ENCODE measurements around the gene NARF. TPM values are rescaled to one million over a fixed set of nuclear protein-coding genes. Genes with fewer than 3 reads are reported as not detected.

The NARF gene
- polyA plus RNA-seq, 4 donors: 73.4 to 77.4 (median 74.8) TPM

DNA sequence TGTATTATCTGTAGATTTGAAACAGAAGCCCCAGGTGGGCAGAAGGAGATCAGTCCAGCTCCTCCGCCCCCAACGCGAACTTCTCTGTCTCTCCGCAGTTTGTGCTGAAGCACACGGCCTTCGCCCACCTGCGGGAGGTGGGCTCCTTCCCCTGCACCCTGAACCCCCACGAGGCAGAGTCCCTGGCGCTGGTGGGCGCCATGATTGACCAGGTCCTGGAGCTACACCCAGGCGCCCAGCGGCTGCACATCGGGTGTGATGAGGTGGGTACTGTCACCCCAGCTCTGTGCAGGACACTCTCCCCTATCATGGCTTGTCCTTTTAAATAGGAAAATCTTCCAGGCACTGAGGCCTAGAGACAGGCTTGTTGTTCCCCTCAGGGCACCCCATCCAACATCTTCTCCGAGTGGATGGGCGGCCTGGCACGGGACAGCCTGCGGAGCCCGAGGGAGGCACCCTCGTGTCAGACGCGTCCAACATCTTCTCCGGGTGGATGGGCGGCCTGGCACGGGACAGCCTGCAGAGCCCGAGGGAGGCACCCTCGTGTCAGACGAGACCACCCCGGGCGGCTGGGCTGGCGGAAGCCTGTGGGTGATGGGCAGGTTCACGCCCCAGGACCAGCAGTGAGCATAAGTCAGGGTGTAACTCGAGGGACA is 24.9 kb upstream of the NARF start:
- no peak for DNase-seq (ENCODE audit: low read depth in 4 of 4, low spot score in 3 of 4)

DNA sequence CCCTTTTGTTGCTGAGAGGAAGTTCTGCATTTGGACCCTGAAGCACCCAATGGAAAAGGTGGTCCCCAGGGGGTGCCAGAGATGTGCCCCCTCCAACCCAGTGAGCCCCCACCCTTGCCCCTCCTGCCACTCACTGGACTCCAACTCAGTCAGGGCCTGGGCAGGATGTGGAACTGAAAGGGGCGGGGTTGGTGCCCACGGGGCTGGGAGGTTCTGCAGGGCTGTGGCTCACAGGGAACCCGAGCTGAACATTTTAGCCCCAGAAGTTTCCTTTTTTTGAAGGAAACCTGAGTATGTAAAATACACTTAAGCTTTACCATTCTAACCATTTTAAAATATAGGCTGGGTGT is 24.4 kb upstream of the NARF start:
- DNase-seq (ENCODE audit: low read depth in 4 of 4, low spot score in 3 of 4): no peak

DNA sequence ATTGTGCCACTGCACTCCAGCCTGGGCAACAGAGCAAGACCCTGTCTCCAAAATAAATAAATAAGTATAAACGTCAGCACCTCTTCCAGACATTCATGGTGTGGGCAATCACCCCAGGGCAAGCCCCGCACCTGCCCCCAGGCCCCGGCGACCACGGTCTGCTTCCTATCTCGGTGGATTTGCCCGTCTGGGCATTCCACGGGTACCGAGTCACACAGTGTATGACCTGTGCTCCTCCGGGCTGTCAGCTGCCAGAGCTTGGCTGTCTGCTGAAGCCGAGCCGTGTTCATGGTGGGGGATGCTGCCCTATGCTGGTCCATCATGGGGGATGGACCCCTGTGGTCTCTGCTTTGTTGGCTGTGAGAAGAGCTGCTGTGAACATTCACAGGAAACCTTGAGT is 23.4 kb upstream of the NARF start:
- DNase-seq (ENCODE audit: low read depth in 4 of 4, low spot score in 3 of 4): no peak

DNA sequence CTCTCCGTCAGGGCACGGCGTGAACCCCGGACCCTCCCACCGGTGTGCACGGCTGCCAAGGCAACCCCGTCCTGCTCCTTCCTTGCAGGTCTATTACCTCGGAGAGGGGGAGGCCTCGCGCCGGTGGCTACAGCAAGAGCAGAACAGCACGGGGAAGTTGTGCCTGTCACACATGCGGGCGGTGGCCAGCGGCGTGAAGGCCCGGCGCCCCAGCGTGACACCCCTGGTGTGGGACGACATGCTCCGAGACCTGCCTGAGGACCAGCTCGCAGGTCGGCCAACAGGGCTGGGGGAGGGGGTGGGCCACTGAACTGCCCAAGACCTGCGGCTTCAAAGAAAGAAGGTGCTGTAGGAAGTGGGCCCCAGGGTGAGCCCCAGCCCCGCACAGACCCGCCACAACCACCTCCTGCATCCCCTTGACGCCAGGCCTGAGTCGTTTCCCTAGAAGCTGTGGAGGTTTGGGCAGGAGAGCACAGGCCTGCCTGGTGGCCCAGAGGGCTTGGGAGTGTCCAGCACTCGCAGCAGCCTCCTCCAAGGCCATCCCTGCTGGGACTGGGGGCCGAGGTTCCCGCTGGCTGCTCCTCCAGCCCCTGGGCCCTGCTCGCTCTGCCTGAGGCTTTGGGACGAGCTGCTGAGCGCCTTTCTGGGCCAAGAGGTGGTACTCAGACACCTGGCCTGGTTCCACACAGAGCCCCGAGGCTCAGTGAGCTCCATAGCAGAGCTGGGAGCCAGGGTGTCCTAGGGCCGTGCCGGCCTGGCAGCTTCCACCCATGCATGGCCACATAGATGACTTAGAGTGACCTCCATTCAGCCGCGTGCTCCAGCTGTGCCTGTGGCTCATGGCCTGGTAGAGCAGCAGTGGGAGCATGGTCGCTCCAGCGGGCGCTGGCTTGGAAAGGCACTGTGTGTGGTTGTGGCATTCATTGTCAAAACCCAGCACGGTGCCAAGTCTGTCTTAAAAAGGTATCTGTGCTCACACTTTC is 22.6 kb upstream of the NARF start:
- DNase-seq (ENCODE audit: low read depth in 4 of 4, low spot score in 3 of 4): no peak

DNA sequence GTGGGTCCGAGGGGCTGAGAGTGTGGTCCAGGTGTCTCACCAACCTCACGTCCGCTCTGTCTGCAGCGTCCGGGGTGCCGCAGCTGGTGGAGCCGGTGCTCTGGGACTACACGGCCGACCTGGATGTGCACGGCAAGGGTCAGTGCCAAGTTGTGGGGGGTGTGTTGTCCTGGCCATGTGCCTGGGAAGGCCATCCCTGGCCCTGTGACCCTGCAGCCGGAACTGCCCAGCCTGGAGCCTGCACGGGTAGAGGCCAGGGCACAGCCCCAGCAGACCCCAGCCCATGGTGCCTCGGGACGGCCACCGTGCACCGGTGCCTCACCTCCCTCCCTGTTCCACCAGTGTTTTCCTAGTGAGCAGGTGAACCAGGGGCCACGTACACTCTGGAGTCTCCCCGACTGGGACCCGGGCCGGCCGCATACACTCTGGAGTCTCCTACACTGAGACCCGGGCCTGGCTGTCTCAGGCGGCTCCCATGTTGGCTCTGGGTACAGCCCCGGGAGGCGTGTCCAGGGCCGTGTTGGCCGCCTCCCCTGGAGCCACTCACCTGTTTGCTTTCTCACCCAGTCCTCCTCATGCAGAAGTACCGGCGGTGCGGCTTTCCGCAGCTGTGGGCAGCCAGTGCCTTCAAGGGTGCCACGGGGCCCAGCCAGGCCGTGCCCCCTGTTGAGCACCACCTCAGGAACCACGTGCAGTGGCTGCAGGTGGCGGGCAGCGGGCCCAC is 21.8 kb upstream of the NARF start:
- no peak for DNase-seq (ENCODE audit: low read depth in 4 of 4, low spot score in 3 of 4)

DNA sequence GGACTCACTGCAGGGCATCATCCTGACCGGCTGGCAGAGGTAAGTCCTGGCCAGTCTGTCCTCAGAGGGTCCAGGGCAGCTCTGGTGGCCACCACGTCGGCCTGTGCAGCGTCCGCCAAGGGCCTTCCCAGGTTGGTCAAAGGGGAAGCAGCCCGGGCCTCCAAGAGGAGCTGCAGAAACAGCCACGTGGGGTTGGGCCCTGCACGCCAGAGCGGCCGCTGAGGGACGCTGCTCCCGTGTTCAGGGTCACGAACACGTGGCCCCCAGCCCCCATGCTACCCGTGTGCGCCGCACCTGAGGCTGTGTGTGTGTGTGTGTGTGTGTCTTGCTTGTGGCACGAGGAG is 21.2 kb upstream of the NARF start:
- no peak for DNase-seq (ENCODE audit: low read depth in 4 of 4, low spot score in 3 of 4)

DNA sequence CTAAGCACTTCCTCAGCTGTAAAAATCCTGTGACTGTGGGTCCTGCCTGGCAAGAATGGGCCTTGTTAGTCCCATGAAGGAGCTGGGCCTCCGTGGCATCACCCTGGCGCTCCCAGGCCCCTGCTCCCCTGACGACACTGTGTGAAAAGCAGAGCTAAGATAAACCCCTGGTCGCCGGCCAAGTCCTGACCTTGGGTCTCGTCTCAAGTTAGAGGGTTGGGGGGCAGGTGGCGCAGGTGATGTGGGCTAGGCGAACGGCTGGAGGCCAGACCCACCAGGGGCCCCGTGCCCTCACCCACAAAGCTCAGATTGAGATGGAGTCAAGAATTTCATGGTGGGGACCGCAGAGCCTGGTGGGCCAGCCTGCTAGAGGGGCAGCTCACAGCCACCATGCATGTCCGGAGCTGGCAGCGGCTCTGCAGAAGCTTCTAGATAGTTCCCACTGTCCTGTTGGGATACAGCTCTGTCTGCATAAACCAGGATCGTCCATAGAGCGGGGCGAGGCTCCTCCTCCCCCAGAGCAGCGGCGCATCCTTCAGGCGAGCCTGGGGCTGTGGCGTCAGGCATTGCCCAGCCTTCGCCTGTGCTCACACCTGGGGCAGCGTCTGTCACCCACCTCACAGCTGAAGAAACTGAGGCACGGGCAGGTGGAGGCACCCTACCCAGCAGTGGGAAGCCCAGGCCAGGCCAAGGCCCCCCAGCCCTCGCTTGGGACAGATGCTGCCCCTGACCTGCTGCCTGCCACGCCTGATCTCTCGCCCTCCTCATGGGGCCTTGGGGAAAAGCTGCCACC is 19.9 kb upstream of the NARF start:
- DNase-seq (ENCODE audit: low read depth in 4 of 4, low spot score in 3 of 4): no peak

DNA sequence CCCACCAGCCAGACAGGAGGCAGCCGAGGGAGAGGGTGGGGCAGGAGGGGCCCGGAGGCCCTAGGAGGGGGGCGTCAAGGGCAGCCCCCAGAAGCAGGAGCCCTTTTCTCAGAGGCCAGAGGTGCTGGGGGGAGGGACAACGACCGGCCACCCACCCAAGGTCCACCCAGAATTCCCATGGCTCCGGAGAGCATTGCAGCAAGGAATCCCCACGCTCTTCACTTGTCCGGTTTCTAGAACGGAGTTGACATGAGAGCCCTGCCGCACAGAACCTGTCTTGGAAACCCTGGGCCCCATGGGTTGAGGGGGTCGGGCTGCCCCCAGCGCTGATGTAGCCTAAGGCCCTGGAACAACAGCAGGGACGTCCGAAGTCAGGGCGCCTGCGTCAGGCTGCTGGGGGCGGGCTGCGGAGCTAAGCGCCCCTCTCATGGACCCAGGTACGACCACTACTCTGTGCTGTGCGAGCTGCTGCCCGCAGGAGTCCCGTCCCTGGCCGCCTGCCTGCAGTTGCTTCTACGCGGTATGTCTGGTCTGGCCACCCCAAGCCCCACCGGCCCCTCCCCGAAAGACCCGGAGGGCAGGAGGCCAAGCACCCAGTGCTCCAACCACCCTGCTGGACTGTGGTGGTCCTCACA is 19.2 kb upstream of the NARF start:
- DNase-seq (ENCODE audit: low read depth in 4 of 4, low spot score in 3 of 4): no peak

DNA sequence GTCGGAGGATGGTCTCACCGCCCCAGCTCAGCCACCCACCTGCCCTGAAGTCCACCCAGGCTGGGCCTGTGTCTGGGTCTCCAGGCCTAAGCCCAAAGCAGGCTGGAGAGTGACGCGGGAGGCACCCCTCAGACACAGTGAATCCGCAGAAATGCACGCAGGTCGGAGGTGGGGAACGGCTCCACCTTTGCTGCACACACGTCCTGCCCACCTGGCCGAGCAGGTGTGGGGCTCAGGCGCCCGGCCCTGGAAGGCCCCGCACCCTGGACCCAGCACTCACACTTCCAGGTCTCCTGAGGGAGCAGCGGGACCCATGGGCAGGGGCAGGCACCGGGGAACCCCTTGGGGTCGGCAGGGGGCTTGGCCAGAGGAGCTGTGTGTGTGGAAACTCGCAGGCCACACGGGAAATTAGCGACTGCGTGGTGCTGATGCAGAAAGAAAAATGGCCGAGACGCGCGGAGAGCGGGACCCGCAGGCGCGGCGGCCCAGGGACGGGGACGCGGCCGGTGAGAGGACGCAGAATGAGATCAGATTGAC is 18.6 kb upstream of the NARF start:
- no peak for DNase-seq (ENCODE audit: low read depth in 4 of 4, low spot score in 3 of 4)

DNA sequence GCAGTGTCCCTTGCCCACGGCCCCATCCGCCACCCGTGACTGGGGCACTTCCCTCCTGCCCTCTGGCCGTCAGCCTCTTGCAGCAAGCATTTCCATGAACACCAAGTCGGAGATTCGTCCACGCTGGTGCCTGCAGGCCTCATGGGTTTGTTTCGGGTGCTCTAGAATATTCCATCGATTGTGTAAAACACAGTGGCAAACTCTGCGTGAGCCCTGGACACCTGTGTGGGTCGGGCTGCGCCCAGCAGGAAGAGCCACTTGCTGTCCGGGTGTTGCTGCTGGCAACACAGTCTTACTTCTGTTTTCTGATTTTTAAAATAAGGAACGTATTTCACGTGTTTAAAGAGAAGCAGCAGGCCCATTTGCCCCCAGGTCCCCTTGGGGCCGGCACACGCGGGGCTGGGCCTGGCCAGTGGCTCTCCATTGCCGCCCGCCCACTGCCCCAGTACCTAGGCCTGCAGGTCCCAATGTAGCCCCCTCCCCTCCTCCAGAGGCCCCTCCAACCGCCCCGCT is 18.0 kb upstream of the NARF start:
- DNase-seq (ENCODE audit: low read depth in 4 of 4, low spot score in 3 of 4): no peak

DNA sequence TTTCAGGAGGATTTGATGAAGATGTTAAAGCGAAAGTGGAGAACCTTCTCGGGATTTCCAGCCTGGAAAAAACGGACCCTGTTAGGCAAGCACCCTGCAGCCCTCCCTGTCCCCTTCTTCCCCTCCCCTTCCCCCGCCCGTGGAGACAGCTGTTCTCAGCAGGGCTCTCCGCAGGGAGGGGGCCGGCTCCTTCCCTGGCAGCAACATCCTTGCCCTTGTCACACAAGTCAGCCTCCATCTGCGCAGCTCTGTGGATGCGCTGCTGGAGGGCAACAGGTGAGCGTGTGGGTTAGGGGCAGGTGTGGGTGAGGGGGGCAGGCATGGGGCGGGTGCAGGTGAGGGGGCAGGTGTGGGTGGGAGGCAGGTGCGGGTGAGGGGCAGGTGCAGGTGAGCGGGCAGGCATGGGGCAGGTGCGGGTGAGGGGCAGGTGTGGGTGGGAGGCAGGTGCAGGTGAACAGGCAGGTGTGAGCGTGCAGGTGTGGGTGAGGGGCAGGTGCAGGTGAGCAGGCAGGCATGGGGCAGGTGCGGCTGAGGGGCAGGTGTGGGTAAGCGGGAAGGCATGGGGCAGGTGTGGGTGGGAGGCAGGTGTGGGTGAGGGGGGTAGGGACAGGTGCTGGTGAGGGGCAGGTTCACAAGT is 17.4 kb upstream of the NARF start:
- no peak for DNase-seq (ENCODE audit: low read depth in 4 of 4, low spot score in 3 of 4)

DNA sequence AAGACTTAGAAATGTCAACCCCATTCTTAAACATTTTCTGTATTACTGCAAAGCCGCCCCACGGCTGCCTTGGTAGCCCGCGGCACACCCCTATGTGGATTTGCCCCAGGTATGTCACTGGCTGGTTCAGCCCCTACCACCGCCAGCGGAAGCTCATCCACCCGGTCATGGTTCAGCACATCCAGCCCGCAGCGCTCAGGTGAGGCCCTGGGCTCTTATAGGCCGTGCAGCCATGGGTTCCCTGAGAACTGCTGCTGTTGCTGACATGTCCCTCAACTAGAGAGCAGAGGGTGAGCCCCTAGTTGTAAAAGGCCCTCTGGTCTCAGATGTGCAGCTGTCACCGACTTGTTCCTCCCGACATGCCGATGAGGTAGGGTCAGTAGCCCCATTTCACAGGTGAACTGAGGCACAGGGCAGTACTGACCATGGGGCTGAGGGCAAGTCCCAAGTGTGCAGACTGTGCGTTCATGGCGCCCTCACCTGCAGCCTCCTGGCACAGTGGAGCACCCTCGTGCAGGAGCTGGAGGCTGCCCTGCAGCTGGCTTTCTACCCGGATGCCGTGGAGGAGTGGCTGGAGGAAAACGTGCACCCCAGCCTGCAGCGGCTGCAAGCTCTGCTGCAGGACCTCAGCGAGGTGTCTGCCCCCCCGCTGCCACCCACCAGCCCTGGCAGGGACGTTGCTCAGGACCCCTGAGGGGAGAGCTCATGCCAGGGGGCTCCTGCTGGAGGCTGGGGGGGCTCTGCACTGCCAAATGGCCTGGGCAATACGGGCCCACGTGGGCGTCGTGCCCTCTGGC is 16.7 kb upstream of the NARF start:
- DNase-seq (ENCODE audit: low read depth in 4 of 4, low spot score in 3 of 4): no peak

DNA sequence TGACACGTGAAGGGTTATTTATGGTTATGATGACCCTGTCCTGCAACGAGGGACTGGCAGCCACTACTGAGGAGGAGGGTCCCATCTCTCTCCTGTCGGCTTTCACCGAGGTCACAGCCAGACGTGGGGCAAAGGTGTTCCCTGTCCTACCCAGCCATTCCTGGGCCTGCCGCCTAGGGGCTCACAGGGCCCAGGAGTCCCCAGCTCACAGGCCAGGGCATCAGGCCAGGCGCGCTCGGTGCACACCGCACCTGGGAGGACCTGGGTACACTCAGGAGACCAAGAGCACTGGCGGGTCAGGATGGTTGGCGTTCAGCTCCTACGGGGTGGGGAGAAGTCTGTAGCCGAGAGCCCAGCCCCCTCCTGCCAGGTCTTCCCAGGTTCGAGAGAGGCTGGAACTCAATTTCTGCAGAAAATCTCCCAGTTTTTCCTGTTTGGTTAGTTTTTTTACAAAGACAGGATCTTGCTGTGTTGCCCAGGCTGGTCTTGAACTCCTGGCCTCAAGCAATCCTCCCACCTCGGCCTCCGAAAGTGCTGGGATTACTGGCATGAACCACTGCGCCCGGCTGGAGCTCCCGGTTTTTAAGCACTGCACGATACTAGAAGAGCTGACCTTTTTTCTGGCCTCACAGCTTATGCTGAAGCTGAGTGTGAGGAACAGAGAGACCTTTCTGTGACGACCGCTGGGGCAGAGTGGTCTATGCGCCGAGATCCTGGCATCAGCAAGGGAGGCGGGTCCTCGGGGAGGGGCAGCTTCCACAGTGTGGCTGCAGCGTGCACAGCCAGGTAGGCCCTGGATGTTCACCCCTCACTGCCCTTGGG is 15.7 kb upstream of the NARF start:
- no peak for DNase-seq (ENCODE audit: low read depth in 4 of 4, low spot score in 3 of 4)

DNA sequence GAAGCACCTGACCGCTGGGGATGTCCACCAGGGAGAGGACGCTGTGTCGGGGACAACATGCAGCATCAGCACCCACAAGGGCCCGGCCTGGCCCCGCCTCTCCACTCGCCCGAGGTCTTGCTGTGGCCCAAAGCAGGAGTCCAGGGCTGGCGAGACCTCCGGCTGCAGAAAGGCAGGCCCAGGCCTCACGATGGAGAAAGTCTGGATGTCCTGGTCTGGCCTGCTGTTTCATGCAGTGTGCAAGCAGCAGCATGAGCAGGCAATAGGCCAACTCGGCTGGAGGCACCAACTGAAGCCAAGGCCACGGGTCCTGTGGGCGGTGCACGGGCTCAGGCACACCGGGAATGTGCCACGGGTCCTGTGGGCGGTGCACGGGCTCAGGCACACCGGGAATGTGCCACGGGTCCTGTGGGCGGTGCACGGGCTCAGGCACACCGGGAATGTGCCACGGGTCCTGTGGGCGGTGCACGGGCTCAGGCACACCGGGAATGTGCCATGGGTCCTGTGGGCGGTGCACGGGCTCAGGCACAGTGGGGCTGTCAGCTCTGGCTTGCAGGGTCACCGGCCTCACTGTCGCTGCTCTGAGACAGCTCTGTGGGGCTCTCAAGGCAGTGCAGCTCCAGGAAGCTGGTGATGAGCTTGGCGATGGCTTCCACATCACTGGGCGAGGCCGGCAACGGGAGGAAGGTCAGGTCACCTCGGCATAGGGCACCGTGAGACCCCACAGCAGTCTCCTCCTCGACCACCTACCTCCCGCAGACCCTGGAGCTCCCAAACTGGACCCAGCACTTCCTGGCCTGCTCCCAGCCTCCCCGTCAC is 14.9 kb upstream of the NARF start:
- no peak for DNase-seq (ENCODE audit: low read depth in 4 of 4, low spot score in 3 of 4)

DNA sequence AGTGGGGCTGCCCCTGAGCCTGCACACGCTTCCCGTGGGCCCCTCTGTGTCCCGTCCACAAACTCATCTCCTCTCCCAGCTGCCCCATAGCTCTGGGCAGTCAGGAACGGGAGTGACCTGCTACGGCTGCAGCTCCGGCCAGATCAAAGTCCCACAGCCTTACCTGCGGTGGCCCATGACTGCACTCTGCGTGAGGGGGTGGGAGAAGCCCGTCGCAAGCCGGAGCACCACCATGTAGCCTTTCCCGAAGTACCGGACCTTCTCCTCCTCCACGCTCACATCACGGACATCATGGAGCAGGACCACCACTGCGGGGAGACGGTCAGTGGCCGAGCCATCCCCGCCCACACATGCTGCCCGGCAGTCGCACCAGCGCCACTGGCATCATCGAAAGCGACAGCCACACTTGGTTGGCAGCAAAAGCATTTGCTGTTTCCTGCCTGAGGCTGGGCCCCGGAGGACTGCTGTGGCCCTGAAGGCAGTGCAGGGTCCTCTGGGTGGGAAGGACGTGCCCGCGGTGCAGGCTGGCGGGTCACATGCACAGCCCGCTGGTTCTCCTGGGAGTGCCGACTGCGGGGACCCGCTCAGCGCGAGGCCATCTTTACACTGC is 14.2 kb upstream of the NARF start:
- DNase-seq (ENCODE audit: low read depth in 4 of 4, low spot score in 3 of 4): no peak

DNA sequence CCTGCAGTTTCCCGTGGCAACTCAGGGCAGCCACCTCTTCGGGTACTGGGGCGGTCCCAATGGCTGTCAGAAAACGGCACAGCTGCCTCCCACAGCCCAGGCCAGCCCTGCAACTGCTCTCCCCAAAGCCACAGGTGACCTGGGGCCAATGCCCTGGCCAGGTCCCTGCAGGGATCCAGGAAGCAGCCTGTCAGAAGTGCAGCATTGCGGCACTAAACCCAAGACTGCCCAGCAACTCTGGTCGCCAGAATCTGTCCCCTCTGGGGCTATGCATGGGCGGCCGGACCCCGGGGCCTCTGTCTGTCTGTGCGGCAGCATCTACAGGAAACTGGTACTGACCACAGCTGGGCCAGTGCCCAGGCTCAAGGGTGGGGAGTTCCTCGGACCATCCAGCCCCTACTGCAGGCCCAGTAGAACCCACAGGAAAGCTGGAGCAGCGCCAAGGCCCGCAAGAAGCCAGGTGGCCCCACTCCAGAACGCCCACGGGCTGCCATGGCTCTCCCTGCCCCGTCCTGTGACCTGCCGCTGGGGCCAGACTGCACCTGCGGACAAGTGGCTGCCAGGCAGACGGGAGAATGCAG is 13.5 kb upstream of the NARF start:
- no peak for DNase-seq (ENCODE audit: low read depth in 4 of 4, low spot score in 3 of 4)
